ENCODE measurements around the gene NT5C3B.
"Not testable (repeated sequence)": the region's sequence is repeated elsewhere in the genome, so short reads cannot be mapped to it uniquely, and the experiment has no call there.

The NT5C3B gene

DNA sequence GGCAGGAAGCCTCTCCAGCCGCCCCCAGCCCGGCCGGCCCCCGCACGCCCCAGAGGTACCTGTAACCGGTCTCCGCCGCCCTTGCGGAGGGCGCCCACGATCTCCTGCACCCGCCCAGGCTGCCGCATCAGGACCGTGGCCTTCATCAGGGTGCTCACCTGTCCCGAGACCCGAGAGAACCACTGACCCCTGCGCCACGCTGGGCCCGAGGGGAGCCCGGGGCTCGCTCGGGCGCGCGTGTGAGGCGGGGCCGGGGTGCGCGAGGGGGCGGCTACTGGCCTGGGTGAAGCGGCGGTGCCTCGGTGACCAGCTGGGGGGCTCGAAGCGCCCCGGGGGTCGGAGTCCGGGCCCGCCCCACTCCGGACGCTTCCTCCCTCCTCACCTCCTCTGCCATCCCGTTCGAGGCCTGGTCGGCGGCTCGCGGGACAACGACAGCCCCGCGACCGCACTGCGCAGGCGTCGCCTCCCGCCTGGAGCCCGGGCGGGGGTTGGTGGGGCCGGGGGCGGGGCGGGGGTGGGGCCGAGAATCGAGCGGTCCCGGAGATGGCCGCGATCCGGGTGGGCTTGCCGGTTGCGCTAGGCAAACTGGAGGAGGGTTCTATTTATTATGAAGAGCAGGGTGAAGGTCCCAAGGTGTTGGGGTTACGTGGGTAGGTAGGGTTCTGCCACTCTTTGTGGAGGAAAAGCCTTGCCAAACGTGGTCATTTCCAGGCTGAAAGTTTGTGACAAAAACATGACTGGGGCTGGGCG, at the start of gene NT5C3B:
Gene NT5C3B, minus strand, starts transcription at position 433 of the 750 bp plus-strand sequence. Its CDS starts 39 bp downstream, at position 394.
- peak; percentile 54 for DNase-seq

DNA sequence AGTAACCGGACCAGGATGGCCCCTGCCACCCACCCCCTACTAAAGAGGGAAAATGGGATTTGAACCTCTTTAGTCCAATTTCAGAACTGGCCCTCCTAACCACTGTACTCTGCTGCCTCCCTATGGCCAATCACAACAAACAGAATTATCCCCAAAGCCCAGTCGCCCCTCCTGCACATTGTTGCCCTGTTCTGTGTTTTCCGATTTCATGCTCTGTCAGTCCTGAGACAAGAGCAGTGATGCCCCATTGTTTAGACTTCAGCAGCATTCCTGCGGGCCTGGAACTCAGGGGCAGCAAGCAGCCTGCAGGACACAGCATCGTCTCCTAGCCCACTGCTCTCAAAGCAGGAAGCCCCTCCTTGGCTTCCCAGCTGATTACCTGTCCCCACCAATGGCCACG, 49.7 kb upstream of the NT5C3B start:
- DNase-seq, result no peak

DNA sequence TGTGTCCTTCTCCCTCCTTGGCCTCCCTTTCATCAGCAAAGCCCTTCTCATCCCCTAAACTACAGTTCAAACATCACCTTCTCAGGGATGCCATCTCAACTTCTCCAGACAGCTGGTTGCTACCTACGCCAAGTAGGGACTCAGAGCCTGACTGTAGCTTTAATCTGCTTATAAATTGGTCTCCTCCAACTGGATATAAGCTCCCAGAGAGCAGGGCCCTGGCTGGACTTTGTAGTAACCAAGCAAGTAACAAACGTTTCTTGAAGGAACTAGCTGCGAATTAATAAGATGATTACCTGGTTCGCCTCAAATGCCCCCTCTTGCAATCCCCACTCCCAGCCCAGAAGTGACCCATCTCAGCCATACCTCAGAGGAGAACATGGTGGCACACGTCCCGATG, 46.7 kb upstream of the NT5C3B start:
- no peak for DNase-seq

DNA sequence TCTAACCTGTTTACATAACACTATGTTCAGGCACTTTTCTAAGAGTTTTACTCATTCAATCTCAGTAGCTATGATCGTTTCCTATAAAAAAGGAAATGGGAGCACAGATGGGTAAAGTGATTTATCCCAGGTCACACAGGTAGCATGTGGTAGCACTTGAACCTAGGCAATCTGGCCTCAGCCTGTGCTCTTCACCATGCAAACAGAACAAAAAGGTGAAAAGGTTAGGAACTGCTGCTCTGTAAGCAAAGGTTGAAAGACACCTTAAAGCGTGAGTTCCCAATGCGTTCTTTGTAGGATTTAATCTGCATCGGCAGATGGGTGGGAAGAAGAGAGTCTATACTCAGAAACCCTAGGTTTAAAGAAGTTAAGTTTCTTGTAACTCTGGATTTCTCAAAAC, 44.1 kb upstream of the NT5C3B start:
- DNase-seq, result no peak

DNA sequence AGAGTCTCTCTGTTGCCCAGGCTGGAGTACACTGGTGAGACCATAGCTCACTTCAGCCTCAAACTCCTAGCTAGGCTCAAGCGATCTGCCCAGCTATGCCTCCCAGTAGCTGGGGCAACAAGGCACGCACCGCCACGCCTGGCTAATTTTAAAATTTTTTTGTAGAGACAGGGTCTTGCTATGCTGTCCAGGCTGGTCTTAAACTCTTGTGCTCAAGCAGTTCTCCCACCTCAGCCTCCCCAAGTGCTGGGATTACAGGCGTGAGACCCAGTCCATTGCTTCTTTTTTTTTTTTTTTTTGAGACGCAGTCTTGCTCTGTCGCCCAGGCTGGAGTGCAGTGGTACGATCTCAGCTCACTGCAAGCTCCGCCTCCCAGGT, 38.2 kb upstream of the NT5C3B start:
- DNase-seq, result not testable (repeated sequence)

DNA sequence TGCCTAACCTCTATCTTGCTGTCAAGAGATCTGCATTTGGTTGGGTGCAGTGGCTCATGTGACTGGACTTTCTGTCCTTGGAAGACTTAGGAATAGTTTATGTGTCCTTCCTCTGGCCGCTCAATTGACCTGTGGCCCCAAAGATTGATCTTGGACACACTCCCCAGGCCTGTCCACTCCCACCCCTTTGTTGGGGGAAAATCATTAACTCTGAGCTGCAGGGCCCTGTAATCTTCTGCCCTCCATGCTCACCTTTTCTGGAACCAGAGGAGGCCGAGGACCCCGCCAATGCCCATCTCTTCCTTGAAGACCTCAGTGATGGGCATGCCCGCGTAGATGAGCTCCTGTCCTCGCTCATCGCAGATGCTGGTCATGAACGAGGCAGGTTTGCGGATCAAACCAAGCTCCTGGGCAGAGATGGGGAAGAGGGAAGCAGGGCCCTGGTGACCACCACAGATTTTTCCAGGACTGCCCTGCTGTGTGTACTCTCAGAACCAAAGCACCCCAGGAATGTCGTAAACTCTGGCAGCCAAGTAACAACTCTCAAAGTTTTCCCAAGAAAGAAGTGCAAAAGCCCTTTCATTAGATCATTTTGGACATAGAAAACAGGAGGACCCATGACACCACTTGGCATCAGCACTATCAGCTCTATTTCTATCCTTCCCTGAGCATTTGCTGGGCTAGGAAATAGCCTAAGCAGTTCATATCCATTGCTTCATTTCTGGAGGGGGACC, 37.7 kb upstream of the NT5C3B start:
- DNase-seq, result no peak

DNA sequence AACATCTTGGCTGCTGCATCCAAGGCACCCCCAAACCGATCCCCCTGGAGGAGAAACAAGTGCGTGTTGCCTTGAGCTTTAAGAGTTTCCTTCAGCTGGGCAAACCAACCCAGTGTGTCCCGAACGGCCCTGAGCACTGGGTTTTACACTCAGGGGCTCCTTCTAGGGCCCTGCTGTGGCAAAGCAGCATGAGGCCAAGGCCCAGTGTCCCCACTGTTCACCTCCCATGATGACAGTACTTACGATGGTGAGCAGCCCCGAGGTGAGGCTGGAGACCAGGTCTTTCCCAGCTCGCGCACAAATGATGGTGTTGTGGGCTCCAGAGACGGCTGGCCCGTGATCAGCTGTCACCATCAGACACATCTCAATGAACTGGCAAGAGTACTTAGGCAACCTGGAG, 35.8 kb upstream of the NT5C3B start:
- DNase-seq, result no peak

DNA sequence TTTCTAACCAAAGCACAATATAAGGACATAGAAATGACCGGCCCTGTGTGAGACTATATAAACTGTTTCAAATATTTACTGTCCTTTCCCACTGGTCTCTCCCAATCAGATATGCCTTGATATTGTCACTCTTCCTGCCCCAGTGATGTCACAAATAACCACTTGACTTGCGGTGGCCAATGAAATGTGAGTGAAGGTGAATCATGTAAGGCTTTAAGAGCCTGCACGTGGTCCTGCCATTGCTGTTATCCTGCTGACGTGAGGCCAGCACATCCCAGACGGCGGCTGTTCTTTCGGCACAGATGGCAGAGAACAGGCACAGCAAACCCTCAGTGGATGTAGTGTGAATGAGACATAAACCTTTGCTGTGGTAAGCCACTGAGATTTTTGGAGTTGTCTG, 34.6 kb upstream of the NT5C3B start:
- DNase-seq, result no peak

DNA sequence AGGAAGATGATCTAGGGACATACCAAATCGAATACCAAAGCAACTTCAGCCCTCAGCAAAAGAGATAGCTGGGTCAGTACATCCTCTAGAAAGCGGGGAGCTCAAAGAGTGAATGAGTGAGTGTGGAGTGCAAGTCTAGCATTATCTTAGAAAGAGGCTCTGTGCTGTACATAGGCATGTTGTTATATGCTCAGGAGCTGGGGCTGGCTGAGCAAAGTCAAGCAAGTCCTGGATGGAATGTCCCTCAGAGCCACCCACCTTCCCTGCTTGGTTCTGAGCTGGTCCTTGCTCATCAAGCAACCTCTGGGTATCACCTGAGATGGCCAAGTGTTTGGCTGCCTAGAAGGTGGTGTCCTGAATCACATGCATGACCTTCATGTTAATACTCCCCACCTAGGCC, 34.1 kb upstream of the NT5C3B start:
- no peak for DNase-seq

DNA sequence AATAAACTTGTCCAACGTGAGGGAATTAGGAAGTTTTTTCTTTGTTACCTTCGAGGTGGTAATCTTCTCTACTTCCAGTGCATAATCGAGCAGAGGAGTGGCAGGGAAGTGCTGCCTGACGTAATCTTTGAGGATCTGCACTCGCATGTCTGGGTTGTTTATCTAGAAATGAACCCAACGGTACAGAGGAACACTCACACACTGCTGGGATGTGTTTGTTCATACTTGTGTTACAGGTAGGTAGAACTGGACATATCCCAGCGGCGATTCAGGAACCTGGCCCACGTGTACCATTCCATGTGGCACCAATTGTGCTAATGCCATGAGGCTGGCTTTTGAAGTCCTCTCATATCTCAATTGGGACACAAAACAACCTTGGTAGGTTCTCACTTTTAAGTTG, 33.4 kb upstream of the NT5C3B start:
- no peak for DNase-seq

DNA sequence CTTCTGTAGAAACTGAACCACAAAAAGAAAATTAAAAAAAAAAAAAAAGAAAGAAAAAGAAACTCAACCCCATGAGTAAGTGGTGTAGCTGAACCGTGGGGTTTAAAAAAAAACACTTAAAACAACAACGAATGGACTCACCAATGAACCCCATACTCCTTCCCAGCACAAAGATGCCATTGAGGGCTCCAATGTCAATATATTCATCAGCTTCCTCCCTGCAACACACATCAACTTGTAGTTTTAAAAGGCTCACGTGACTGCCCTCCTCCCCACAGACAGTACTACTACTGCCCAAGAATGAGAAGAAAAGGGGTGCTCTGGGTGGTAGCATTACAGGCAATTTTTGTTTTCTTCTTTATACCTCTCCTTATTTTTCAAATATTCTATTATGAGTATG, 32.5 kb upstream of the NT5C3B start:
- no peak for DNase-seq

DNA sequence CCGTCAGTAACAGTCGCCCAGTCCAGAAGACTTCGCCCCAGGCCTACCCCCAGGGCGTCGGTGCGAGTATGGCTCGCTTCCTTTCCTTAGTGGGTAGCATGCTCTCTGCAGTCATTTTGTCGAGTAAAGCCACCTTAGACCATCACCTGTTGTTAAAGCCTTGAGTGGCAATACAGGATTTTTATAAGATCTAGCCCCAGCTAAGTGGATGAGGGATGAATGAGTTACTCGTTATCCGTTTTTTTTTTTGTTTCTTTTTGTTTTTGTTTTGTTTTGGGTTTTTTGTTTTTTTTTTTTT, 29.5 kb upstream of the NT5C3B start:
- DNase-seq, result no peak

DNA sequence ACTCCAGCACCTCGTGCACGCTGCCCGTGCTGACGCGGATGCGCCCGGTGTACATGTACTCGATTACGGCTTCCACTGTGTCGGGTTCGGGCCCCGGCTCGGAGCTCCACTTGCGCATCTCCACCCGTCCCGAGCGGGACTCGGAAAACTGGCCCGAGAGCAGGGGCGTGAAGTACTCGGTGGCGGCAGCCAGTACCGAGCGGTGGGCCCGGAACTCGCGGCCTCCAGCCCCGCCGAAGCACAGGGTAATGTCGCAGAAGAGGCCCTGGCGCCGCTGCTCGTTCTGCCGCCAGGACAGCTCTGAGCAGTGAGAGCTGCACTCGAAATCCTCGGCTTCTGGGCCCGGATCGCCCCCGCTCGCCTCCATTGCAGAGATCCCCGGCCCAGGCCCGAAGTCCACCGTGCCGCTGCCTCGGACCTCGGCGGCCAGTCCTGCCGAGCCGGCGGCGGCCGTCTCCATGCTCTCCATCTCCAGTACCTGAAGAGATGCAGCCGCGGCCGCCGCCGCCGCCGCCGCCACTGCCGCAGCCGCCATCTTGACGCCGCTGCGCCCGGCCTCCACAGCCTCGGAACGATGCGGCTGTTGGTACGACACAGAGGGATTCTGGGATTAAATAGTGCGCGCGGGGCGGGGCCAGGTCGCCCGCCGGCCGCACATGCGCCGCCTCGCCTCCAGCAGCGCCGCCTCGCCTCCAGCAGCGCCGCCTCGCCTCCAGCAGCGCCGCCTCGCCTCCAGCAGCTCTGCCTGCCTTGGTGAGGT, 29.0 kb upstream of the NT5C3B start, which contains the start of gene KLHL11:
Gene KLHL11, minus strand, starts transcription at position 588 of the 760 bp plus-strand sequence. Its CDS starts 53 bp downstream, at position 535.
- DNase-seq, result peak; percentile 89

DNA sequence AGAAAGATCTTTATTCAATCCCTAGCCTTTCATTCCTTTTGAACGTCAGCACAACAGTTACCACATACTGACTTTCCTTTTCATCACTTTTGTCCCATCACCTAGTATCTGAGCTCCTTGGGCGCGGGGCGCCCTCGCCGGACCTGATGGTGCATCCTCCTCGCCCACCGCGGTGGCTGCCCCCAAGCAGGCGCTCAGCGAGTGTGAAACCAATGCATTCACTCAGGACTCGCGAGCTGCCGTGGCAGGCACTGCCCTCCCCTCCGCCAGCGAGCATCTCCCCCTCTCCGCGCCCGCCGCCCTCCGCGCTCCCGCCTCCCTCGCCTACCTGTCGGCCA, 28.4 kb upstream of the NT5C3B start:
- no peak for DNase-seq

DNA sequence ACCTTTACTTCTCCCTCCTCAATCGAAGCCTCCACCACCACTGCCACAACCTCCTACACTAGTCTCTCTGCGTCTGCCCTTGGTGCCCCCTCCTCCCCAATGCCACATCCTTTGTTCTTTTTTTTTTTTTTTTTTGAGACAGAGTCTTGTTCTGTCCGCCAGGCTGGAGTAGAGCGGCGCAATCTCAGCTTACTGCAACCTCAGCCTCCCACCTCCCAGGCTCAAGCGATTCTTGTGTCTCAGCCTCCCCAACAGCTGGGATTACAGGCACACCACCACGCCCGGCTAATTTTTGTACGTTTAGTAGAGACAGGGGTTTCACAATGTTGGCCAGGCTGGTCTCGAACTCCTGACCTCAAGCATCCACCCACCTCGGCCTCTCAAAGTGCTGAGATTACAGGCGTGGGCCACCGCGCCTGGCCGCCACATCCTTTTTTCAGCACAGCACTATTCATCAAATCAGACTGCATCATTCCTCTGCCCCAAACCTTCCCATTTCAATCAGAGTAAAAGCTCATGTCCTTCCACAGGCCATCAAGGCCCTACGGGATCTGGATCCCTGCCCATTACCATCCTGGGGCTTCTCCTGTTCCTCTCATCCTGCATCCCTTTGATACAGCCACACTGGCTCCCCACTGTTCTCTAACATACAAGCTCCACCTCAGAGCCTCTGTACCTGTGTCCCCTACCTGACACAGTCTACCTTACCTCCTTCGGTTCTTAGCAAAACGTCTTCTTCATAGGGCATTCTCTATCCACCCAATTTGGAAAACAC, 27.2 kb upstream of the NT5C3B start:
- no peak for DNase-seq

DNA sequence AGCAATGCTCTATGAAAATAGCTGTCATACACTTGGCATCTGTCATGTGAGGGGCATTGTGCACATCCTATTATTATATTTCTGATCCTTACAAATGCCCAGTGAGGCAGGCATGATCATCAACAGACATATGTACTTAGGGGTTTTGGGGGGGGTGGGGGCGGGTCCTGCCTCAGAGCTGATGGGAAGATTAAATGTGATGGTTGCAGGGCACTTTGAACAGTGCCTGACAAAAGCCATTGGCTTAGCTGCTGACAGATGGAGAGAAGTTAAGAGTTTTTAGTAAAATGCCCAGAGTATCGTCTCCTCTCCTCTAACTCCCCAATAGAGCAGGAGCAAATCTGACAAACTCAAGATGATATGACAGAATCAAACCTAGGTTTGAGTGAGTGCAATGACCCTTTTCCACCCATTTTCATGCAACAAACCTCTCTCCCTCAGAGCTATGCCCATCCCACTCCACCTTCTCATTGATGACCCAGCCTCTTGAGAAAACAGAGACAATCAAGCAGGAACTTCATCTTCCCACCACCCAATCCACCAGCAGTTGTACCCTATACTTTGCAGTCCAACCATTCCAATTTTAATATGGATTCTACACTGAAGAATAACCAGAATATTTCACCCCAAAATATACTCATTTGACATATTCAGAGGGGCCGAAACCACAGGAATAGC, 24.4 kb upstream of the NT5C3B start:
- peak; percentile 69 for DNase-seq

DNA sequence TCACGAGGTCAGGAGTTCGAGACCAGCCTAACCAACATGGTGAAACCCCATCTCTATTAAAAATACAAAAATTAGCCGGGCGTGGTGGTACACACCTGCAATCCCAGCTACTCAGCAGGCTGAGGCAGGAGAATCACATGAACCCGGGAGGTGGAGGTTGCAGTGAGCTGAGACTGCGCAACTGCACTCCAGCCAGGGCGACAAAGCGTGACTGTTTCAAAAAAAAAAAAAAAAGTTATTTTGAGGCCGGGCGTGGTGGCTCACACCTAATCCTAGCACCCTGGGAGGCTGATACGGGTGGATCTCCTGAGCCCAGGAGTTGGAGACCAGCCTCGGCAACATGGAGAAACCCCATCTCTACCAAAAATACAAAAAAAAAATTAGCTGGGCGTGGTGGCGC, 15.3 kb upstream of the NT5C3B start:
- DNase-seq, result not testable (repeated sequence)

DNA sequence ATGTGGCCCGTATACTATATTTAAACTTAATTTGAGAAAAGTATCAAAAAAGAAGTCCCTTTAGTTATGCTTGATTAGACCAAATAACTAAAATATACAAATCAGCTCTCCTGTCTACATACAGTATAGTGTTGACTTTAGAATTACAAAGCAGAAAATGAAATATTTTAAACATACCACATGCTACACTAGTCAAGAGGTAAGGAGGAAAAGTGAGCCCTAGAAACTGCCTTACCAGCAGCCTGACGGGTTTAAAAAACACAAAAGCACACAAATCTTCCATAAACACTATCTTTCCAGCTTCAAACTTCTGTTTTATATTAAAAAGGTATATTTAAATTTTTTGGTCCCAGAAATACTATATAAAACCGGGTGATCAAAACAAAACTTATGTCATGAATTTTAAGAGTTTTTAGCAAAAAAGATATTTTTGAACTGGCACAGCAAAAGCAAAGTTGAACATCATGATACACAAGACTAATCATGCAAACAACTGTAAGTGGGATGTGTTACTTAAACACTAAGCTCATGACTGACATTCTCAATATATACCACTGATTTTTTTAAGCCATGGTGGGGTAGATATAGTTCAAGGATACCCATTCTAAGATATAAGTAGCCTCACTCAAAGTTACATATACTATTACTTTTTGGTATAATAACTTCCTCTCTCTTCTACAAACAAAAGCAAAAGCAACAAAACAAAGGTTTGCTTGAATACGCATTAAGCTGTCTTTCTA, 13.4 kb upstream of the NT5C3B start:
- DNase-seq, result no peak

DNA sequence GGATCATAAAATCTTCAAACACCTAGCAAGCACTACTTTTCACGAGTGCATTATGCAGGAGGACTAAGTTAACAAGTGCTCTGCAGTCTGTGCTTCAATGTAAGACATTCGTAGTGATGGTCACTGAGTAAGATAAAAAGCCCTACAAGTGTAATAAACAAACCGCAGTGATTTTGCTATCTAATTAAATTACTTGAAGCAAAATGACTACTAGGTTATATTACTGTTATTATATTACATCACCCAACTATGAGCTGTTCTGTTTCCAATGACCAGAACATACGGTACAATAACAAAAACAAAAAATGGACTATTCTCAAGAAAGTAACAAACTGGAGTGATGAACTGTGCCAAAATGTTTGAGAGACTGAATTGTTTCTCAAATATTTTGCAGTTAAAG, 12.8 kb upstream of the NT5C3B start:
- DNase-seq, result no peak

DNA sequence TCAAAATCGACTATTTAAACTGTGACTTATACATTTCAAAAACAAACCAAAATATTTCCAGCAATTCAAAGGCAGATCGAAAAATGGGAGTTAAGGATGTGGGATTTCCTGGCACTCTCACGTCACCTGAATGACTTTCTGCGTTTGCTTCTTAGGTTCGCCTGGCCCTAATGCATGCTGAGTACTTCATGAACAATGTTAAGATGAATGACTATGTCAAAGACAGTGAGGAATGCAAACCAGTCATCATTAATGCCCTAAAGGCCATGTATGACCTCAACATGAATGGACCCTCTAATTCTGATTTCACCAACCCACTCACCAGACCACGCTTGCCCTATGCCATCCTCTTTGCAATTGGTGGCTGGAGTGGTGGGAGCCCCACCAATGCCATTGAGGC, 8.9 kb upstream of the NT5C3B start:
- DNase-seq, result no peak

DNA sequence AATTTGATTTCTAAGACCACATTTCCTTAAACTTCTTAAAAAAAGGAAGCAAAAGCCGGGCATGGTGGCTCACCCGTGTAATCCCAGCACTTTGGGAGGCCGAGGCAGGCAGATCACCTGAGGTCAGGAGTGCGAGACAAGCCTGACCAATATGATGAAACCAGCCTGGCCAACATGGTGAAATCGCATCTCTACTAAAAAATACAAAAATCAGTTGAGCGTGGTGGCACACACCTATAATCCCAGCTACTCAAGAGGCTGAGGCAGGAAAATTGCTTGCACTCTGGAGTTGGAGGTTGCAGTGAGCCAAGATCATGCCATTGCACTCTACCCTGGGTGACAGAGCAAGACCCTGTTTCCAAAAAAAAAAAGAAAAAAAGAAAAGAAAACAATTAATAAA, 4.7 kb upstream of the NT5C3B start:
- DNase-seq, result not testable (repeated sequence)

DNA sequence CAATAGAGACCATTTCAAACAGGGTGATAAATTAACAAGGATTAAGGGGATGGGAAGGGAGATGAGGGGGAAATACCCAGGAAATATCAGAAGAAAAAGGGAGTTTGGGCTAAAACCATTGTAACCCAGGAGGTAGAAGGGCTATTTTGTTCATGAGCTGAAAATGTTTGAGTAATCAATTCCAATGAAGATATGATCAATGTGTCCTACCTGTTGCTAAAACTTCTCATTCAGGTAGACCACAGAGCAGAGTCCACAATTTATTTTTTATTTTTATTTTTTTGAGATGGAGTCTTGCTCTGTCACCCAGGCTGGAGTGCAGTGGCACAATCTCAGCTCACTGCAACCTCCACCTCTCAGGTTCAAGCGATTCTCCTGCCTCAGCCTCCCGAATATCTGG, 3.4 kb upstream of the NT5C3B start:
- DNase-seq, result not testable (repeated sequence)
